22Rv1 (cell line): Measurements from ENCODE around the gene ACSS3.

Source experiments
- H3K27ac ChIP-seq: fragments of 450-650 bp; 2 replicates; pipeline ENCODE4 v1.5.1; 2017
- ZFX ChIP-seq: fragments of 450-650 bp; IDR thresholded peaks from 2 replicates; pipeline ENCODE4 v1.6.1; 2017; ENCODE audit warnings: antibody characterized with exemption, borderline replicate concordance
- TF ChIP-seq, protein P1 (sequence below): fragments of 450-650 bp; IDR thresholded peaks from 2 replicates; pipeline ENCODE4 v1.5.1; 2017; ENCODE audit warnings: mild to moderate bottlenecking

The ACSS3 gene

DNA sequence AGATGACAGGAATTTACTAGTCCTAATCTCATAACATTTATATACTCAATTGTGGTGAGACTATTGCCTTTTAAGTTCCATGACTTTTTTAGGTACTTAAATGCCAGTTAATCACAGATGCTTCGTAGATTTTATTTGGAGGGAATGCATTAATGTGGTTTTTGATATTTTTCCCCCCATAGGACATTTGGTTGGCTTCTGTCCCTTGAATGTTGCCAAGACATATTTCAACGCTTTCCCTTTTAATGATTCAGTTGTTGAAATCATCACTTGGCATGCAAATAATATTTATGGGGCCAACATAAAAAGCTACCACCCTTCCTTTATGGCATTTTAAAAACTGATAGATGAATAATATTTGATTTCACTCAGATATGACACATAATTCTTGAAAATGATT, 172.1 kb downstream of the ACSS3 start:
- H3K27ac ChIP-seq: no peak overlapping the region
- TF ChIP-seq, protein P1, sequence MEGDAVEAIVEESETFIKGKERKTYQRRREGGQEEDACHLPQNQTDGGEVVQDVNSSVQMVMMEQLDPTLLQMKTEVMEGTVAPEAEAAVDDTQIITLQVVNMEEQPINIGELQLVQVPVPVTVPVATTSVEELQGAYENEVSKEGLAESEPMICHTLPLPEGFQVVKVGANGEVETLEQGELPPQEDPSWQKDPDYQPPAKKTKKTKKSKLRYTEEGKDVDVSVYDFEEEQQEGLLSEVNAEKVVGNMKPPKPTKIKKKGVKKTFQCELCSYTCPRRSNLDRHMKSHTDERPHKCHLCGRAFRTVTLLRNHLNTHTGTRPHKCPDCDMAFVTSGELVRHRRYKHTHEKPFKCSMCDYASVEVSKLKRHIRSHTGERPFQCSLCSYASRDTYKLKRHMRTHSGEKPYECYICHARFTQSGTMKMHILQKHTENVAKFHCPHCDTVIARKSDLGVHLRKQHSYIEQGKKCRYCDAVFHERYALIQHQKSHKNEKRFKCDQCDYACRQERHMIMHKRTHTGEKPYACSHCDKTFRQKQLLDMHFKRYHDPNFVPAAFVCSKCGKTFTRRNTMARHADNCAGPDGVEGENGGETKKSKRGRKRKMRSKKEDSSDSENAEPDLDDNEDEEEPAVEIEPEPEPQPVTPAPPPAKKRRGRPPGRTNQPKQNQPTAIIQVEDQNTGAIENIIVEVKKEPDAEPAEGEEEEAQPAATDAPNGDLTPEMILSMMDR: no peak
- TF ChIP-seq ZFX: no peak

DNA sequence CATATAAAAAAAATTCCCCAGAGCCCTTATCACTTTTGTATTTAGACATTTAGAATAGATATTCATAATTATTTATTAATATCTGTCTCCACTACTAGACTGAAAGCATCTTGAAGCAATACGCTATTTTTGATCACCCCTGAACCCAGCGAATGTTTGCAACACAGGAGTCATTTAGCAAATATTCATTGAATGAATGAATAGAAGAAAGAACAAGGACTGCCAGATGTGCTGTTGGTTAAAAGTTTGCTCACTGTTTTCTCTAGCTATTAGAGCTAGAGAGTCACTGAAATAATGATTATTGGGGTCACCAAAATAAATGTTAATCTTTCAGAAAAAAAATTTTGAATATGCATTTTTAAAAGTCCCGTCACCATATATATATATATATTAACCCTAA, 174.3 kb downstream of the ACSS3 start:
- no peak for TF ChIP-seq ZFX
- TF ChIP-seq, protein P1: no peak
- no peak overlapping the region for H3K27ac ChIP-seq

DNA sequence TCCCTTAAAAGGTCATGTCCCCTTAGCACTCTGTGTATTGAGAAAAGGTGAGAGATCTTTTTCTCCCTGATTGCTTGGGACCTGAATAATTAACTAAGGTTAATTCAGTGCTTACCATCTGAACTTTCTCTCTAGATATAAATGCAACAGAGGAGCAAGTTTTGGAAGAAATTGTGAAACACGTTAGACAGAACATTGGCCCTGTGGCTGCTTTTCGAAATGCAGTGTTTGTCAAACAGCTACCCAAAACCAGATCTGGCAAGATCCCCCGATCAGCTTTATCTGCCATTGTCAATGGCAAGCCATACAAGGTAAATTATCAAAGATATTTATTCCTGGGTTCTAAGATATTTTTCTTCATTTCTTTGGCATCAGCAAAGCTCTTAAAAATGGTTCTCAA, 175.5 kb downstream of the ACSS3 start:
- TF ChIP-seq, protein P1: no peak
- no peak for TF ChIP-seq ZFX
- no peak overlapping the region for H3K27ac ChIP-seq

DNA sequence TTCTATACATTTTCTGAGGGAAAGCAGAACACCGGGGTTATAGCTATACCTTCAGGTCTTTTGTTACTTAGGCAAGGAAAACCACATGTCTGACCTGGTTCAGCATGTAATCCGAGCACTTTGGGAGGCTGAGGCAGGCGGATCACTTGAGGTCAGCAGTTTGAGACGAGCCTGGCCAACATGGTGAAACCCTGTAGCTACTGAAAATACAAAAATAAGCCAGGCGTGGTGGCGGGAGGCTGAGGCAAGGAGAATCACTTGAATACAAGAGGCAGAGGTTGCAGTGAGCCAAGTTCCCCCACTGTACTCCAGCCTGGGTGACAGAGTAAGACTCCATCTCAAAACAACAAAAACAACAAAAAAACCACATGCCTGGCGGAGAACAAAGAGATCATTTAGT, 177.6 kb downstream of the ACSS3 start:
- no peak for TF ChIP-seq ZFX
- TF ChIP-seq, protein P1: no peak
- H3K27ac ChIP-seq: no peak overlapping the region

DNA sequence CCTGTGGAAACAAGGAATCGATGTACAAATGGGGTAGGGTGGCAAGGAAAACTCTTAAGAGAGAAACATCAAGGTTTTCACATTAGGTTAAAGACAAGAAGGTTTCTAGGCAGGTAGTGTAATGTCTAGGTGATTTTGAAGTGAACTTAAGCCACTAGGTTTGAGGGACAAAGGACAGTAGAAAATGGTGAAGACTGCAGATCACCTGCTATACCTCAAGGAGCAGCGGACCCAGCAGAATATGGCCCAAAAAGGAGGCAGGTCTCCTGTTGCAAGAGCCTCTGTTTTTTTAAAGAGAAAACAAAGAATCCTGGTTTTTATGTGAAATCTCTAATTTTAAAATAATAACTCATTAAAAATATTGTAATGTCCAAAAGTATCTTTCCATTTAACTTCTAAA, 178.1 kb downstream of the ACSS3 start:
- TF ChIP-seq ZFX: no peak
- TF ChIP-seq, protein P1: no peak

DNA sequence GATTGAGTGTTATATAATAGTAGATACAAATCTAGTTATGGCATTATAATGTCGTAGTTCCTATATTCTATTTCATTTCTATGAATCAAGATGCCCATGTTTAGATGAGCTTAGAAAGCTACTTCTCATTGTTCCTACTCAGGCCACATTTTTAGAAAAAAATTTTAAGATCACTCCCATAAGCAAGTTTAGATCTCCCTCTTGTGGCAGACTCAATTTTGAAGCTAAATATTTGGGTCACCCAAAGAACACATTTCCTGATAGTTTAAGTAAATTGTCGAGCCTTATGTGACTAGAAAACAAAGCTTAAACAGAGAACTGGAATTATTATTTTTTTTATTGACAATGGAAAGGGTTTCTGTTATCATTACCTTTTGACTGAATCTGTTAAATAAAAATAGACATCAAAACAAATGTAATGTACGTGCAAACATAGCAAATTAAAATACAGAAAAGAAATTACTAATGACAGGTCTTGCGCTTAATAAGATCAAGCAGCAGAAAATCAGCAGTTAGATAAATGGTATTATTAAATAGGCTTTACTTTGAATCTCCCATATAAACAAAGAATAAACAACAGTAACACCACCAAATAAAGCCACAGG, 180.2 kb downstream of the ACSS3 start:
- no peak overlapping the region for H3K27ac ChIP-seq
- no peak for TF ChIP-seq ZFX
- TF ChIP-seq, protein P1: peak; percentile 85

More for the DNA sequence above, 178.1 kb downstream of the ACSS3 start:
- no peak overlapping the region for H3K27ac ChIP-seq

DNA sequence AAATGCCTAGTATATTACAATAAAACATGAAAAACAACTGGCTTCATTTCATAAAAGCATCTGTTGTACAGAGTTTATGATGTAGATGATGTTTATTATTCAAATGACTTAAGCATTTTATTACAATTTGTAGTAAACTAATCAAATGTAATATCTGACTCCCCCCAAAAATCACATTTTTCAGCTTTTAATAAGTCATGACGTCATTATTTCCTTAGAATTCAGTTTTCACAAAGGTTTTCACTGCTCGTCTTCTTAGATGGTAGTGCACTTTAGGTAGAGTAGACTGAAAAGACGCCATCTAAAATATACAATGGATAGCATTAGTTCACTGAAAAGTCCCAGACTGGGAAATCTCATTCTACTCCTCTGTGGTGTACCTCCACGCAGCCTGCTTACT, 181.5 kb downstream of the ACSS3 start:
- TF ChIP-seq ZFX: no peak
- TF ChIP-seq, protein P1: no peak

More for the DNA sequence above, 181.5 kb downstream of the ACSS3 start:
- no peak overlapping the region for H3K27ac ChIP-seq
